Testis (tissue), 2 donors: ENCODE data around the gene DENND11.

Source experiments
- POLR2A ChIP-seq: fragments of 450-650 bp; IDR thresholded peaks from one replicate; pipeline ENCODE4 v1.6.1; 2017; ENCODE audit warnings: antibody characterized with exemption, mild to moderate bottlenecking, moderate library complexity
- TF ChIP-seq, protein P1 (sequence below), 3 experiments: fragments of 450-650 bp in 2 of 3; fragments of 200-600 bp in 1 of 3; sonication (generic) in 1 of 3; IDR thresholded peaks; one replicate each; pipeline ENCODE4 v1.5.1; 2016 to 2019; ENCODE audit warnings: antibody characterized with exemption in 3 of 3, mild to moderate bottlenecking in 2 of 3, moderate library complexity in 1 of 3

DNA sequence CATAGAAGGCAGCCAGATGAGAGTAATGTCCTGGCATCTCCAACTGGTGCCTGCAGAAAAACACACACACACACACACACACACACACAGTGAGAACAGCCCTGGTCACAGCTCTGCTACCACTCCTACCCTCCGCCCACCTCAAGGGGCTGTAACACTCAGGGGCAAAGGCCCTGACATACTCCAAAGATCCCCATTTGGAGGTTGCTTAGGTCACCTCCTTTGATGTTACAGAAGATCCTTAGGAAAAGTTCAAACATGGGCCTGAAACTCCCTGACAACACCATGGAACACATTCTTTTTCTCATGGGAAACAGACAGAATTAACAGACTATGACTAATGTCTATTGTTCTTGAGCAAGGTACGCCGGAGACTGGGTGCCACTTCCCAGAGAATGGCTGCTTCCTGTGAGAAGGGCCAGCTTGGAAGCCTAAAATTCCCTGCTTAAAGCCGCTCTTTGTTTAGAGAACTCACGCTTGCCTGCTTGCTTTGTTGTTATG lies 27.7 kb downstream of the DENND11 start:
- TF ChIP-seq, protein P1, sequence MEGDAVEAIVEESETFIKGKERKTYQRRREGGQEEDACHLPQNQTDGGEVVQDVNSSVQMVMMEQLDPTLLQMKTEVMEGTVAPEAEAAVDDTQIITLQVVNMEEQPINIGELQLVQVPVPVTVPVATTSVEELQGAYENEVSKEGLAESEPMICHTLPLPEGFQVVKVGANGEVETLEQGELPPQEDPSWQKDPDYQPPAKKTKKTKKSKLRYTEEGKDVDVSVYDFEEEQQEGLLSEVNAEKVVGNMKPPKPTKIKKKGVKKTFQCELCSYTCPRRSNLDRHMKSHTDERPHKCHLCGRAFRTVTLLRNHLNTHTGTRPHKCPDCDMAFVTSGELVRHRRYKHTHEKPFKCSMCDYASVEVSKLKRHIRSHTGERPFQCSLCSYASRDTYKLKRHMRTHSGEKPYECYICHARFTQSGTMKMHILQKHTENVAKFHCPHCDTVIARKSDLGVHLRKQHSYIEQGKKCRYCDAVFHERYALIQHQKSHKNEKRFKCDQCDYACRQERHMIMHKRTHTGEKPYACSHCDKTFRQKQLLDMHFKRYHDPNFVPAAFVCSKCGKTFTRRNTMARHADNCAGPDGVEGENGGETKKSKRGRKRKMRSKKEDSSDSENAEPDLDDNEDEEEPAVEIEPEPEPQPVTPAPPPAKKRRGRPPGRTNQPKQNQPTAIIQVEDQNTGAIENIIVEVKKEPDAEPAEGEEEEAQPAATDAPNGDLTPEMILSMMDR (IDR thresholded peaks at IDR 0.05) = no peak
- no peak for TF ChIP-seq POLR2A
